ENCODE measurements around the gene RALY. TPM values are rescaled to one million over a fixed set of nuclear protein-coding genes. Genes with fewer than 3 reads are reported as not detected.

RALY gene
- total and polyA plus RNA-seq, 2 of the 4 experiments (the other 2 are of a cell fraction) = 46.2 to 115 TPM

DNA sequence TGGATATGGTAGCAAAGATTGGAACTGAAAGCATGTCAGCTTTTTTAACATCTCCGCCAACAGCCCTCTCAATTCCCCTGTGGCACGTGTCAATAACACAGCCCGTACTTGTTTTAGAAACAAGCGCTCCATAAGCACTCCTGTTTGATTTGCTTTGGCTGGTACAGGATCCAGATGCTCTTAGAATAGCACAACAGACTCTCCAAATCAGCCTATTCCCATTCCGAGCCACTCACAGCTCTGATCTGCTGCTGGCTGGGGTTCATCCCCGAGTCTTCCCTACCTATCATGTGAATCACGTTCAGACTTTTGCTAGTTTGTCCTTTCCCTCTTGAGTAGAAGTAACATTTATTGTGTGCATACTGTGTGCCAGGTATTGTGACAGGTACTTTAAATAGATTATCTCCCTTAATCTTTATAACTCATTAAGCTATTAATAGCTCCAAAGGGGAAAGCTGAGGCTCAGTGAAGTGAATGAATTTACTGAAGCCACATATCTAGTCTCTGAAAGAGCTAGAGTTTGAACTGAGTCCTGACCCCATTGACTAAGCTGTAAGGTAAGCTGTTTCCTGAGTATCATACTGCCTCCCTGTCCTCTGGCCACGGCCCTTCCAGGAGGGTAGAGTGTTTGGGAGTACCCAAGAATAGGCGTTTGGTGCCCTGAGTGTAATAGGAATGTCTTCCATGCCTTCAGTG is 46.7 kb downstream of the RALY start:
- Histone ChIP-seq H3K9ac (ENCODE audit: low read depth, low read length) (no peak overlapping the region), H4K20me1 (ENCODE audit: insufficient read depth, low read length) (peaks cover 87% of the 10 kb centered on the region)
- WGBS, 2 experiments (ENCODE audit: extremely low coverage in 2 of 2, insufficient read length in 1 of 2) = 40% methylated on average over 1 of the region's 9 CpGs; no CpG with 5 or more reads in 1 of the 2 experiments

More for the DNA sequence above, 46.7 kb downstream of the RALY start:
- no peak for DNase-seq
- H2AK9ac ChIP-seq (replicated peaks; ENCODE audit: low read depth, low read length, poor library complexity) = no peak overlapping the region
- no peak overlapping the region for H3K4me2 ChIP-seq (ENCODE audit: low read depth, low read length)
- CTCF ChIA-PET = interaction anchor here (0.9 kb wide), 1 partner anchor 9 kb away, joined by 3 read pairs; no protein-coding TSS in a partner anchor
- 0 out of 2 replicates have a peak, but pooled peaks cover 3% of the 10 kb centered on the region for H3K36me3 ChIP-seq (ENCODE audit: control insufficient read depth, insufficient read depth, low read length)
- no peak overlapping the region for H3K4me3 ChIP-seq (ENCODE audit: insufficient read depth, low read depth, low read length)
- H3K14ac ChIP-seq (replicated peaks; ENCODE audit: low read depth, low read length) = no peak overlapping the region
- H4K5ac ChIP-seq (ENCODE audit: low read depth, low read length) = no peak overlapping the region
- H2AK5ac ChIP-seq (ENCODE audit: low read depth, low read length) = no peak overlapping the region
- H3K27ac ChIP-seq (ENCODE audit: insufficient read depth, low read length) = no peak overlapping the region
- H3K27me3 ChIP-seq (ENCODE audit: control insufficient read depth, insufficient read depth, low read length) = no peaks in the 10 kb centered on the region
- POLR2A ChIA-PET (ENCODE audit: unreplicated experiment) = no interaction called here
- H3K4ac ChIP-seq (ENCODE audit: low read depth, low read length) = no peak overlapping the region
- peaks cover 30% of the 10 kb centered on the region for H3K9me1 ChIP-seq (ENCODE audit: insufficient read depth, low read length)
- H2BK120ac ChIP-seq (ENCODE audit: low read depth, low read length) = no peak overlapping the region
- no peaks in the 10 kb centered on the region for H3K9me3 ChIP-seq (ENCODE audit: control insufficient read depth, insufficient read depth, low read length)
- H3K56ac ChIP-seq (ENCODE audit: extremely low read depth, insufficient read depth, low read length) = no peak overlapping the region
- dilution Hi-C loops (cut with HindIII; ENCODE audit: low sequenced_read_pairs, unreplicated experiment) = no loop called here
- TF ChIP-seq, protein P1, sequence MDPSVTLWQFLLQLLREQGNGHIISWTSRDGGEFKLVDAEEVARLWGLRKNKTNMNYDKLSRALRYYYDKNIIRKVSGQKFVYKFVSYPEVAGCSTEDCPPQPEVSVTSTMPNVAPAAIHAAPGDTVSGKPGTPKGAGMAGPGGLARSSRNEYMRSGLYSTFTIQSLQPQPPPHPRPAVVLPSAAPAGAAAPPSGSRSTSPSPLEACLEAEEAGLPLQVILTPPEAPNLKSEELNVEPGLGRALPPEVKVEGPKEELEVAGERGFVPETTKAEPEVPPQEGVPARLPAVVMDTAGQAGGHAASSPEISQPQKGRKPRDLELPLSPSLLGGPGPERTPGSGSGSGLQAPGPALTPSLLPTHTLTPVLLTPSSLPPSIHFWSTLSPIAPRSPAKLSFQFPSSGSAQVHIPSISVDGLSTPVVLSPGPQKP (IDR thresholded peaks at IDR 0.05; ENCODE audit: borderline replicate concordance, low read depth, low read length) = no peak
- TF ChIP-seq MAFK (IDR thresholded peaks at IDR 0.05; ENCODE audit: low read depth, low read length) (no peak), CHD1 (IDR thresholded peaks at IDR 0.05; ENCODE audit: low read depth, low read length) (no peak), CEBPB (IDR thresholded peaks at IDR 0.05; ENCODE audit: low read depth, low read length) (no peak), MXI1 (IDR thresholded peaks at IDR 0.05; ENCODE audit: borderline replicate concordance, low read depth, low read length) (no peak), RAD21 (IDR thresholded peaks at IDR 0.05; ENCODE audit: low read length) (no peak), NFE2L2 (IDR thresholded peaks at IDR 0.05; ENCODE audit: low read depth, low read length) (no peak)
- in situ Hi-C loops (cut with MboI; ENCODE audit: low sequenced_read_pairs) = no loop called here
- H2BK5ac ChIP-seq (ENCODE audit: low read depth, low read length, poor library complexity, severe bottlenecking) = no peak overlapping the region
- H3K18ac ChIP-seq (ENCODE audit: low read depth, low read length) = no peak overlapping the region
- no peak overlapping the region for H3K23ac ChIP-seq (ENCODE audit: low read depth, low read length)
- no peak overlapping the region for H2AFZ ChIP-seq (replicated peaks; ENCODE audit: low read length, poor library complexity)
- H4K91ac ChIP-seq (ENCODE audit: insufficient read depth, low read depth, low read length) = no peak overlapping the region
- peaks cover 46 to 94% of the 10 kb centered on the region in 2 experiments for H3K79me1 ChIP-seq (ENCODE audit: low read depth in 1 of 2, low read length in 2 of 2)
- no peak overlapping the region for H4K8ac ChIP-seq (ENCODE audit: low read depth in 2 of 2, low read length in 2 of 2)
- no TSS peak for BruUV-seq (replicated peaks)
- H3K4me1 ChIP-seq (ENCODE audit: control insufficient read depth, insufficient read depth, low read length) = peaks cover 19% of the 10 kb centered on the region
- intact Hi-C loops (cut with micrococcal nuclease) = no loop called here
- no peak overlapping the region for H2BK20ac ChIP-seq (ENCODE audit: low read depth, low read length)
- ATAC-seq (ENCODE audit: low read depth) = no peak
- H2BK15ac ChIP-seq (ENCODE audit: low read depth, low read length) = no peak overlapping the region

Data from IMR-90 (cell line).